PC-3 (cell line): ENCODE results near the gene DUS3L. TPM values are rescaled to one million over a fixed set of nuclear protein-coding genes. Genes with fewer than 3 reads are reported as not detected.
A peak's percentile ranks its signal among the peaks of the same experiment; 100 is the strongest.

ENCODE experiments used
- ATAC-seq: fragments of 200-7000 bp; cut with Tn5 transposase; 2 replicates; pipeline ENCODE4 v1.9.1; 2020; ENCODE audit warnings: mild to moderate bottlenecking, moderate library complexity
- BruUV-seq: library from RNA; stranded (reverse); fragments of 400-500 nt; replicated peaks from 2 replicates; lab custom pipeline; 2021; lab: Mats Ljungman, UMichigan
- CTCF ChIA-PET: fragments of 300-600 bp; sonication (Branson Sonifier 250); formaldehyde crosslinking; loops from one replicate; lab custom pipeline; 2022; ENCODE audit warnings: antibody characterized with exemption; lab: Charles Lee
- POLR2A ChIA-PET: fragments of 300-600 bp; sonication (Branson Sonifier 250); formaldehyde crosslinking; loops from one replicate; lab custom pipeline; 2022; ENCODE audit warnings: antibody characterized with exemption; ENCODE audit not compliant: unreplicated experiment; lab: Charles Lee
- DNase-seq: peaks from one replicate; pipeline ENCODE4 v3.0.0-alpha.2; 2015
- H2AFZ ChIP-seq: fragments of 300-600 bp; sonication (generic); 2 replicates; pipeline ENCODE4 v1.6.0; 2016; ENCODE audit warnings: antibody characterized with exemption, low read length
- H3F3A ChIP-seq: fragments of 300-600 bp; sonication (generic); one replicate; pipeline ENCODE4 v1.6.0; 2017; ENCODE audit warnings: antibody characterized with exemption, low read length, control low read depth, mild to moderate bottlenecking; ENCODE audit not compliant: unreplicated experiment
- H3K27ac ChIP-seq: fragments of 300-600 bp; sonication (generic); 2 replicates; pipeline ENCODE4 v1.5.1; 2016; ENCODE audit warnings: mild to moderate bottlenecking, low read length
- H3K27me3 ChIP-seq: fragments of 300-600 bp; sonication (generic); 2 replicates; pipeline ENCODE4 v1.6.1; 2016; ENCODE audit warnings: low read length, mixed read lengths
- H3K36me3 ChIP-seq: fragments of 300-600 bp; sonication (generic); 2 replicates; pipeline ENCODE4 v1.6.1; 2016; ENCODE audit warnings: low read depth, mixed run types, low read length, mixed read lengths
- H3K4me1 ChIP-seq: fragments of 300-600 bp; sonication (generic); 2 replicates; pipeline ENCODE4 v1.5.1; 2016; ENCODE audit warnings: low read length; ENCODE audit not compliant: insufficient read depth
- H3K4me2 ChIP-seq: fragments of 300-600 bp; sonication (generic); 2 replicates; pipeline ENCODE4 v1.6.0; 2016; ENCODE audit warnings: low read length
- H3K4me3 ChIP-seq: fragments of 300-600 bp; sonication (generic); 2 replicates; pipeline ENCODE4 v1.5.1; 2016; ENCODE audit warnings: mild to moderate bottlenecking, low read length, mixed read lengths
- H3K79me2 ChIP-seq: fragments of 300-600 bp; sonication (generic); 2 replicates; pipeline ENCODE4 v1.6.1; 2017; ENCODE audit warnings: low read length, mixed read lengths
- H3K9ac ChIP-seq: fragments of 300-600 bp; sonication (generic); 2 replicates; pipeline ENCODE4 v1.6.0; 2016; ENCODE audit warnings: mild to moderate bottlenecking, low read length
- H3K9me2 ChIP-seq: fragments of 300-600 bp; sonication (generic); replicated peaks from 2 replicates; pipeline ENCODE4 v1.6.1; 2016; ENCODE audit warnings: mixed run types, low read length, mixed read lengths
- H3K9me3 ChIP-seq: fragments of 300-600 bp; sonication (generic); 2 replicates; pipeline ENCODE4 v1.6.1; 2016; ENCODE audit warnings: low read length, mixed read lengths
- H4K20me1 ChIP-seq: fragments of 300-600 bp; sonication (generic); 2 replicates; pipeline ENCODE4 v1.6.1; 2016; ENCODE audit warnings: low read length, mixed read lengths
- CTCF ChIP-seq: fragments of 300-600 bp; sonication (generic); conservative IDR thresholded peaks from 2 replicates; pipeline ENCODE4 v1.5.1; 2017; ENCODE audit warnings: antibody characterized with exemption, low read depth, mild to moderate bottlenecking, low read length
- EZH2 ChIP-seq: fragments of 300-600 bp; sonication (generic); IDR thresholded peaks from one replicate; pipeline ENCODE4 v1.6.1; 2017; ENCODE audit warnings: antibody characterized with exemption, mild to moderate bottlenecking, low read length; ENCODE audit not compliant: unreplicated experiment
- EZH2phosphoT487 ChIP-seq: fragments of 300-600 bp; sonication (generic); IDR thresholded peaks from 2 replicates; pipeline ENCODE4 v1.6.1; 2018; ENCODE audit warnings: mild to moderate bottlenecking, antibody characterized with exemption, low read length, borderline replicate concordance
- intact Hi-C: fragments of 100-400 bp; cut with micrococcal nuclease; formaldehyde crosslinking; loops from 2 replicates; pipeline ENCODE4 v1.9.0; 2023
- total RNA-seq: library from RNA; depleted of rRNA; stranded (reverse); fragments of >200 nt; gene quantifications from 2 replicates; pipeline ENCODE4 v1.2.3, GENCODE V29; 2014

Gene DUS3L
- total RNA-seq, 1 experiment from 2014 or later: 118 TPM

DNA sequence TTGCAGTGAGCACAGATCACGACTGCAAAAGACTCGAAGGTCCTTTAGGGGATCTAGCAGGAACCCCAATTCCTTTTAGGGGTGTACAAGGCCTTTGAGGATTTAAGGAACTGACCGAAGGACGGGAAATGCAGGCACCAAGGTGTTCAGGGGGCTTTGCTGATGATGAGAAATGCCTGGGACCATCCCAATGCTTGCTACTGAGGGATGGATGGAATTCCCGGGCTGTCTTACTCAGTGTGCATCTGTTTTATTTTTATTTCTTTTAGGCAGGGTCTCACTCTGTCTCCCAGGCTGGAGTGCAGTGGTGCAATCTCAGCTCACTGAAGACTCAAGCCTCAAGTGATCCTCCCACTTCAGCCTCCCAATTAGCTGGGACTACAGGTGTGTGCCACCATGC, 17.7 kb downstream of the DUS3L start:
- CTCF ChIA-PET: interaction anchor here (0.6 to 1.4 kb wide), 3 partner anchors 21 to 131 kb away, joined by 3 to 31 read pairs (median 6); partner anchors contain the start of gene VMAC
- Histone ChIP-seq H3K9me2 (no peaks in the 10 kb centered on the region), H3K4me3 (no peak overlapping the region), H3K4me1 (no peaks in the 10 kb centered on the region), H4K20me1 (no peaks in the 10 kb centered on the region), H2AFZ (peak overlapping the region; percentile 70), H3K27me3 (no peaks in the 10 kb centered on the region), H3K27ac (no peak overlapping the region), H3K36me3 (no peaks in the 10 kb centered on the region), H3K4me2 (peak overlapping the region; percentile 43; the same call in 1 of the 2 replicates), H3K9me3 (no peaks in the 10 kb centered on the region), H3K9ac (peak overlapping the region; percentile 23; the same call in 1 of the 2 replicates), H3K79me2 (no peaks in the 10 kb centered on the region), H3F3A (no peaks in the 10 kb centered on the region)
- no peak for DNase-seq
- POLR2A ChIA-PET: interaction anchor here (0.6 kb wide), 1 partner anchor 126 kb away, joined by 5 read pairs; no protein-coding TSS in a partner anchor
- no peak for TF ChIP-seq CTCF
- TF ChIP-seq EZH2: no peak
- TF ChIP-seq EZH2phosphoT487: no peak
- intact Hi-C loops: loop anchor here (1.0 to 2.0 kb wide), 3 partner anchors 21 to 119 kb away; partner anchors contain the start of genes CATSPERD and LONP1
- ATAC-seq: no peak
- BruUV-seq: TSS peak; percentile 98

- ChIA-PET CTCF (no interaction called here), POLR2A (no interaction called here)
- no peaks in the 10 kb centered on the region for H4K20me1 ChIP-seq
- no peak overlapping the region for H2AFZ ChIP-seq
- TF ChIP-seq EZH2phosphoT487 (no peak), CTCF (no peak), EZH2 (no peak)
- H3K9ac ChIP-seq: no peak overlapping the region
- H3K9me3 ChIP-seq: no peaks in the 10 kb centered on the region
- DNase-seq (no peak), ATAC-seq (no peak)
- H3F3A ChIP-seq: no peaks in the 10 kb centered on the region
- H3K4me2 ChIP-seq: no peak overlapping the region
- no TSS peak for BruUV-seq
- no peaks in the 10 kb centered on the region for H3K36me3 ChIP-seq
- H3K27me3 ChIP-seq: no peaks in the 10 kb centered on the region
- no peak overlapping the region for H3K27ac ChIP-seq
- no peaks in the 10 kb centered on the region for H3K4me1 ChIP-seq
- H3K4me3 ChIP-seq: no peak overlapping the region
- intact Hi-C loops: loop anchor here (2.0 kb wide), 1 partner anchor 52 kb away; the partner anchor contains the start of genes CATSPERD and LONP1
- no peaks in the 10 kb centered on the region for H3K9me2 ChIP-seq
- H3K79me2 ChIP-seq: no peaks in the 10 kb centered on the region
Measured at GRCh38 chr19:5772416-5772815, 18.5 kb downstream of the DUS3L start.

DNA sequence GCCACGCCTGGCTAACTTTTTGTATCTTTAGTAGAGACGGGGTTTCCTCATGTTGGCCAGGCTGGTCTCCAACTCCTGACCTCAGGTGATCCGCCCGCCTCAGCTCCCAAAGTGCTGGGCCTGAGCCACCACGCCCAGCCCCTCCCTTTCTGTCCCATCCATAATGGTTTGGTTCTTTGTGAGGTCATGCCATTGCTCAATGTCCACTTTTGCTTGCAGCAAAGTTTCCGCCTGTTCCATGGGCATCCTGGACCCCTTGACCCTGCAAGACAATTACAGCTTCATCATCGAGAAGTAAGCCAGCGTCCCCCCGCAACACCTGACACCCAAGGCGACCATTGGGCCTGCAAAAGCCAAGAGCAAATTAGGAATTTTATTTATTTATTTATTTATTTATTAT, 23.0 kb downstream of the DUS3L start:
- no peaks in the 10 kb centered on the region for H3K9me3 ChIP-seq
- no TSS peak for BruUV-seq
- no peak overlapping the region for H3K9ac ChIP-seq

More for the DNA sequence above, 23.0 kb downstream of the DUS3L start:
- TF ChIP-seq EZH2phosphoT487 (no peak), CTCF (no peak), EZH2 (no peak)
- H3F3A ChIP-seq: no peaks in the 10 kb centered on the region
- no peak overlapping the region for H3K4me3 ChIP-seq
- ATAC-seq: no peak
- no peaks in the 10 kb centered on the region for H4K20me1 ChIP-seq
- POLR2A ChIA-PET: no interaction called here
- CTCF ChIA-PET: no interaction called here
- no peaks in the 10 kb centered on the region for H3K4me1 ChIP-seq
- H3K4me2 ChIP-seq: no peak overlapping the region
- no peaks in the 10 kb centered on the region for H3K79me2 ChIP-seq
- intact Hi-C loops: no loop called here
- H3K9me2 ChIP-seq: no peaks in the 10 kb centered on the region; the same call in 1 of the 2 replicates
- H2AFZ ChIP-seq: no peak overlapping the region
- no peak overlapping the region for H3K27ac ChIP-seq
- no peaks in the 10 kb centered on the region for H3K27me3 ChIP-seq
- no peaks in the 10 kb centered on the region for H3K36me3 ChIP-seq
- DNase-seq: no peak
